IMR-90 (cell line): ENCODE measurements around the gene KRT7. TPM values are rescaled to one million over a fixed set of nuclear protein-coding genes. Genes with fewer than 3 reads are reported as not detected.

Experiments
- ATAC-seq: fragments of 200-7000 bp; cut with Tn5 transposase; 2 replicates; pipeline ENCODE4 v1.9.1; 2020; ENCODE audit warnings: low read depth, mild to moderate bottlenecking, moderate library complexity
- BruUV-seq: library from RNA; stranded (reverse); fragments of 400-500 nt; replicated peaks from 2 replicates; lab custom pipeline; 2021; lab: Mats Ljungman, UMichigan
- CTCF ChIA-PET: fragments of 300-600 bp; formaldehyde crosslinking; extraction: SDS; loops from one replicate; lab custom pipeline; 2021; ENCODE audit warnings: antibody characterized with exemption; lab: Yijun Ruan, JAX
- POLR2A ChIA-PET: fragments of 300-600 bp; sonication (Branson Sonifier 250); formaldehyde crosslinking; loops from one replicate; lab custom pipeline; 2022; ENCODE audit warnings: antibody characterized with exemption; ENCODE audit not compliant: unreplicated experiment; lab: Charles Lee
- DNase-seq: peaks from one replicate; pipeline ENCODE4 v3.0.0; 2013
- H2AFZ ChIP-seq: replicated peaks from 2 replicates; pipeline ENCODE3; 2013; ENCODE audit warnings: low read length, mild to moderate bottlenecking; ENCODE audit not compliant: poor library complexity
- H2AK5ac ChIP-seq: 2 replicates; pipeline ENCODE4 v1.6.1; 2013; ENCODE audit warnings: low read depth, low read length, inconsistent platforms
- H2AK9ac ChIP-seq: replicated peaks from 2 replicates; pipeline ENCODE3; 2013; ENCODE audit warnings: mild to moderate bottlenecking, low read depth, low read length, moderate library complexity; ENCODE audit not compliant: poor library complexity
- H2BK120ac ChIP-seq: 2 replicates; pipeline ENCODE4 v1.6.1; 2013; ENCODE audit warnings: low read depth, low read length, inconsistent platforms
- H2BK15ac ChIP-seq: 3 replicates; pipeline ENCODE4 v1.6.1; 2013; ENCODE audit warnings: low read depth, low read length, inconsistent platforms
- H2BK20ac ChIP-seq: 2 replicates; pipeline ENCODE4 v1.6.1; 2013; ENCODE audit warnings: low read depth, mild to moderate bottlenecking, inconsistent platforms, low read length, moderate library complexity
- H2BK5ac ChIP-seq: 2 replicates; pipeline ENCODE4 v1.6.1; 2013; ENCODE audit warnings: mild to moderate bottlenecking, low read depth, low read length, inconsistent platforms; ENCODE audit not compliant: poor library complexity, severe bottlenecking
- H3K14ac ChIP-seq: replicated peaks from 2 replicates; pipeline ENCODE4 v1.6.1; 2013; ENCODE audit warnings: low read depth, low read length, inconsistent platforms
- H3K18ac ChIP-seq: 2 replicates; pipeline ENCODE4 v1.6.1; 2013; ENCODE audit warnings: low read depth, low read length, control low read depth
- H3K23ac ChIP-seq: 2 replicates; pipeline ENCODE4 v1.6.1; 2013; ENCODE audit warnings: low read depth, low read length, inconsistent platforms
- H3K27ac ChIP-seq: 2 replicates; pipeline ENCODE4 v1.5.1; 2013; ENCODE audit warnings: mild to moderate bottlenecking, control low read depth, low read length; ENCODE audit not compliant: insufficient read depth
- H3K27me3 ChIP-seq: 2 replicates; pipeline ENCODE4 v1.6.1; 2013; ENCODE audit warnings: low read length; ENCODE audit not compliant: control insufficient read depth, insufficient read depth
- H3K36me3 ChIP-seq: 2 replicates; pipeline ENCODE4 v1.6.1; 2013; ENCODE audit warnings: low read length, mixed read lengths; ENCODE audit not compliant: control insufficient read depth, insufficient read depth
- H3K4ac ChIP-seq: 2 replicates; pipeline ENCODE4 v1.6.1; 2013; ENCODE audit warnings: low read depth, low read length, inconsistent platforms
- H3K4me1 ChIP-seq: 2 replicates; pipeline ENCODE4 v1.6.1; 2013; ENCODE audit warnings: low read length, mixed read lengths; ENCODE audit not compliant: control insufficient read depth, insufficient read depth
- H3K4me2 ChIP-seq: 2 replicates; pipeline ENCODE4 v1.6.1; 2013; ENCODE audit warnings: low read depth, mild to moderate bottlenecking, control low read depth, low read length, moderate library complexity
- H3K4me3 ChIP-seq: 2 replicates; pipeline ENCODE4 v1.5.1; 2013; ENCODE audit warnings: low read depth, mild to moderate bottlenecking, control low read depth, low read length, moderate library complexity; ENCODE audit not compliant: insufficient read depth
- H3K56ac ChIP-seq: 2 replicates; pipeline ENCODE4 v1.6.1; 2013; ENCODE audit warnings: low read length, inconsistent platforms; ENCODE audit not compliant: insufficient read depth; ENCODE audit errors: extremely low read depth
- H3K79me1 ChIP-seq, 2 experiments: 2 replicates each; pipeline ENCODE4 v1.6.1; 2013; ENCODE audit warnings: low read length in 2 of 2, inconsistent platforms in 1 of 2, low read depth in 1 of 2
- H3K9ac ChIP-seq: 2 replicates; pipeline ENCODE4 v1.6.1; 2013; ENCODE audit warnings: low read depth, low read length, control low read depth
- H3K9me1 ChIP-seq: 2 replicates; pipeline ENCODE4 v1.6.1; 2013; ENCODE audit warnings: low read length, inconsistent platforms; ENCODE audit not compliant: insufficient read depth
- H3K9me3 ChIP-seq: 2 replicates; pipeline ENCODE4 v1.6.1; 2013; ENCODE audit warnings: low read length; ENCODE audit not compliant: control insufficient read depth, insufficient read depth
- H4K20me1 ChIP-seq: 2 replicates; pipeline ENCODE4 v1.6.1; 2013; ENCODE audit warnings: low read length, inconsistent platforms; ENCODE audit not compliant: insufficient read depth
- H4K5ac ChIP-seq: 2 replicates; pipeline ENCODE4 v1.6.1; 2013; ENCODE audit warnings: mild to moderate bottlenecking, low read depth, low read length, control low read depth
- H4K8ac ChIP-seq, 2 experiments: 2 replicates each; pipeline ENCODE4 v1.6.1; 2013; ENCODE audit warnings: low read depth in 2 of 2, low read length in 2 of 2, control low read depth in 1 of 2, inconsistent platforms in 1 of 2
- H4K91ac ChIP-seq: 2 replicates; pipeline ENCODE4 v1.6.1; 2013; ENCODE audit warnings: low read depth, low read length, inconsistent platforms; ENCODE audit not compliant: insufficient read depth
- CTCF ChIP-seq: conservative IDR thresholded peaks from 2 replicates; pipeline ENCODE4 v1.5.1; 2012; ENCODE audit warnings: mild to moderate bottlenecking, low read depth, low read length, improper control_type of control experiment
- ELK1 ChIP-seq: fragments of 150-350 bp; IDR thresholded peaks from 2 replicates; pipeline ENCODE4 v1.6.1; 2016; ENCODE audit warnings: low read depth, mild to moderate bottlenecking, low read length, moderate library complexity, borderline replicate concordance
- MAZ ChIP-seq: IDR thresholded peaks from 2 replicates; pipeline ENCODE4 v1.6.1; 2012; ENCODE audit warnings: low read depth, mild to moderate bottlenecking, low read length, improper control_type of control experiment, moderate library complexity, borderline replicate concordance
- RFX5 ChIP-seq: IDR thresholded peaks from 2 replicates; pipeline ENCODE4 v1.8.0; 2012; ENCODE audit warnings: low read depth, mild to moderate bottlenecking, low read length, moderate library complexity
- WGBS, 2 experiments: methylation state at CpG; one replicate each; pipeline versions ENCODE4 v1.1.5 to v1.1.7; 2013; ENCODE audit warnings: missing lambda C conversion rate in 2 of 2; ENCODE audit not compliant: insufficient read length in 1 of 2; ENCODE audit errors: extremely low coverage in 2 of 2; 5-methylcytosine and 5-hydroxymethylcytosine counted together
- dilution Hi-C: fragments of 300-500 bp; cut with HindIII; formaldehyde crosslinking; loops from one replicate; pipeline ENCODE4 v1.14.3; 2018; ENCODE audit warnings: low sequenced_read_pairs; ENCODE audit not compliant: unreplicated experiment
- in situ Hi-C: fragments of 300-500 bp; cut with MboI; formaldehyde crosslinking; loops from 3 replicates; pipeline ENCODE4 v1.14.3; 2019; ENCODE audit warnings: low sequenced_read_pairs, inconsistent platforms, mixed read lengths
- intact Hi-C: fragments of 100-400 bp; cut with micrococcal nuclease; formaldehyde crosslinking; loops from 2 replicates; pipeline ENCODE4 v1.10.0; 2022
- polyA plus RNA-seq, 3 experiments: library from polyadenylated mRNA; depleted of rRNA; stranded (reverse); fragments of >200 nt; gene quantifications; 2 replicates each; pipeline ENCODE4 v1.2.3, GENCODE V29; 2012; ENCODE audit warnings: low replicate concordance in 1 of 3
- total RNA-seq: library from RNA; depleted of rRNA; stranded (reverse); fragments of >200 nt; gene quantifications from 2 replicates; pipeline ENCODE4 v1.2.3, GENCODE V29; 2012

Gene KRT7
- total and polyA plus RNA-seq, 2 of the 4 experiments (the other 2 are of a cell fraction), result 0.54 to 1.7 TPM

GRCh38 chr12:52258335-52258901 is 25.4 kb downstream of the KRT7 start:
- WGBS, 2 experiments, result 12% methylated on average over 45 of the region's 72 CpGs; no CpG with 5 or more reads in 1 of the 2 experiments
- Histone ChIP-seq H2AK9ac (peak overlapping the region; percentile 23), H4K5ac (no peak overlapping the region), H3K27me3 (peaks cover 36% of the 10 kb centered on the region), H2BK120ac (no peak overlapping the region), H3K36me3 (no peaks in the 10 kb centered on the region), H2BK20ac (no peak overlapping the region), H2BK5ac (no peak overlapping the region), H4K20me1 (no peaks in the 10 kb centered on the region), H2BK15ac (no peak overlapping the region), H3K79me1 (no peaks in the 10 kb centered on the region), H3K9me3 (0 out of 2 replicates have a peak, but pooled peaks cover 2% of the 10 kb centered on the region), H4K91ac (no peak overlapping the region), H3K56ac (no peak overlapping the region), H3K4me1 (peaks cover 14% of the 10 kb centered on the region), H3K14ac (no peak overlapping the region), H4K8ac (no peak overlapping the region), H3K23ac (no peak overlapping the region), H2AFZ (peak overlapping the region; percentile 65), H3K4ac (no peak overlapping the region), H2AK5ac (no peak overlapping the region), H3K4me3 (no peak overlapping the region), H3K9me1 (peaks cover 10% of the 10 kb centered on the region), H3K9ac (no peak overlapping the region), H3K18ac (no peak overlapping the region), H3K4me2 (no peak overlapping the region; the same call in 1 of the 2 replicates), H3K27ac (no peak overlapping the region)
- in situ Hi-C loops, result no loop called here
- BruUV-seq, result no TSS peak
- dilution Hi-C loops, result no loop called here
- intact Hi-C loops, result no loop called here
- ChIA-PET CTCF (interaction anchor here (2.5 kb wide), 1 partner anchor 21 kb away, joined by 5 read pairs; no protein-coding TSS in a partner anchor), POLR2A (no interaction called here)
- TF ChIP-seq MAZ (no peak), RFX5 (no peak), CTCF (0 out of 2 replicates have a peak, but pooled peaks have one; percentile 13), ELK1 (no peak)
- ATAC-seq, result peak; percentile 62
- DNase-seq, result no peak
